Measurements from ENCODE around the gene CHCHD5.
A peak's percentile ranks its signal among the peaks of the same experiment; 100 is the strongest.

CHCHD5 gene

GRCh38 chr2:112626604-112627059 is 42.2 kb downstream of the CHCHD5 start:
- peak; percentile 48 for DNase-seq

DNA sequence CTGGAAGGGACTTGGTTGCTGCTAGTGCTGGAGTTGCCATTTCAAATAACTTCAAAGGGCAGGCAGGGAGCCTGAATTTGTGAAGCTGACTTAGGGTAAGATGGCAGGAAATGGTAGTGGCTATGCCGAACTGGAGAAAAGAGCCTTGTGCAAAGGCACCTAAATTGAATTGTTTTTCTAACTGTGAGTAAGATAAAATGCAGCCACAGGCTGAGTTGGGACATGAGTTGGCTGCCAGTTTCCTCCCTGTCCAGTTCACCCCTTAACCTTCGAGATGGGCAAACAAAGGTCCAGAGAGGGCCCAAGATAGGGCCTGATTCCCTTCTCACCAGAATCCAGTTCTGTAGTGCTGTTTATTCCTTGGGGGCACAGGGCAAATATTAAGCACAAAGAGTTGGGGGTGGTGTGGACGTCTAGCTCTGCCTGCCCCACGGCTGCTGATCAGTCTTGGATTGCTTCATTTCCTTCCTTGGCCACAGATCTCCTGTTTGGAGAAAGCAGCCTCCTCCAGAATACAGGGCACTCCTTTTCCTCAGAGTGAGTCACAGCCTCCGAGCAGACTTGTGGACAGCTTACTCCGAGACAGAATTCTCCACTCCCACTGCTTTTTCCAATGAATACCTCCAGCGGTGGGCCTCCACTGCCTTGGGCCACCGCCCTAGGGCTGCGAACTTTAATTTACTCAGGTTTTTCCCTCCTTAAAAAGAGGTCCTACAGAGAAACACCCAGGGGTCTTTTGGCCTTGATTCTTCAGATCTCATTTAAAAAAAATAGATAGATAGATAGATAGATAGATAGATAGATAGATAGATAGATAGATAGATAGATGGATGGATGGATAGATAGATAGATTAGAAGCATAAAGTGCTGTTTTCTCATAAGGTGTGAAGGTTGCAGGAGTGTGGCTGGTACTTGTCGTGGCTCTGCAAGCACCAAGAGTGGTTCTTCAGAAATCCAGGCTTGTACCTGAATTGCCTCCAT is 42.9 kb downstream of the CHCHD5 start:
- no peak for DNase-seq

GRCh38 chr2:112629224-112629623 is 44.8 kb downstream of the CHCHD5 start:
- no peak for DNase-seq

- no peak for DNase-seq
Measured at GRCh38 chr2:112629823-112630222, 45.4 kb downstream of the CHCHD5 start.

GRCh38 chr2:112630268-112630667 is 45.9 kb downstream of the CHCHD5 start:
- no peak for DNase-seq

- DNase-seq: no peak
Measured at GRCh38 chr2:112633708-112634107, 49.3 kb downstream of the CHCHD5 start.

- DNase-seq: no peak
Measured at GRCh38 chr2:112634153-112634873, 49.9 kb downstream of the CHCHD5 start.

GRCh38 chr2:112634874-112635157 is 50.4 kb downstream of the CHCHD5 start:
- no peak for DNase-seq

DNA sequence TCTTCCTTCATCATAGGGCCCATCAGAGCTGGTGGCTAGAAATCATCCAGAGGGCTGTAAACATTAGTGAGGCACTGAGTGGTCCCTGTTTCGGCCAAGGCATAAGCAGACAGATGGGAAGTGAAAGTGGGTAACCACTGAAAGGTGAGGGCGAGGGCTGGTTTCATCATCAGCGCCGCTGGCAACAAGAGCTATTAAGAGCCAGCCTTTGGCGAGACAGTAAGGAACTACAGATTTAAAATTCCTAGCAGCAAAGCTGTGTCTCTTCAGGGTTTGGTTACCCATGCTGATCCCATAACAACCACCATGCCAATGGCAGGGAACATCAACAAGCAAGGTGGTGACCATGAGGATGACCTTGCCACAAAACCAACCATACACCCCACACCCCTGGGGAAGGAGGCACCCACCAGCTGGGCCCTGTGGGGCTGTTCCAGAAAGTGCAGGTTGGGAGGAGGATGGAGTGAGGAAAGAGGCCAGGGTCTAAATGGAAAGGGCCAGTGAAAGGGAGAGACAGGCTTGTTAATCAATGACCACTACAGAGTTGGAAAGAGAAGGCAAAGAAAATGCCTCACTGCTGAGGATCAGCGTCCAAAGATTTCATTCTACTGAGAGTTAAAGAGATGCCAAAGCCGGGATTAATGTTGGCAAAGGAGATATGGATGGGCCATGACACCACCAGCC is 52.3 kb downstream of the CHCHD5 start:
- DNase-seq: no peak

GRCh38 chr2:112637289-112637660 is 52.9 kb downstream of the CHCHD5 start:
- no peak for DNase-seq

Measured in NCI-H1436 (cell line).